ENCODE measurements around the gene NPTX1.

- TF ChIP-seq CTCF (conservative IDR thresholded peaks at IDR 0.05; ENCODE audit: low read length) (no peak), EZH2phosphoT487 (IDR thresholded peaks at IDR 0.05; ENCODE audit: borderline replicate concordance, low read depth, low read length) (no peak)
Observed at GRCh38 chr17:80469667-80470066, 6.7 kb downstream of the NPTX1 start.
